AG09309 (cell line): ENCODE measurements around the gene MEX3A.
A peak's percentile ranks its signal among the peaks of the same experiment; 100 is the strongest.

Experiments used
- DNase-seq: peaks from one replicate; pipeline ENCODE4 v3.0.0-alpha.2; 2010; ENCODE audit warnings: low read depth
- H3K4me3 ChIP-seq: 2 replicates; pipeline ENCODE4 v1.5.1; 2011; ENCODE audit warnings: mild to moderate bottlenecking, low read depth, low read length, moderate library complexity; ENCODE audit not compliant: control insufficient read depth
- CTCF ChIP-seq: IDR thresholded peaks from 2 replicates; pipeline ENCODE4 v1.5.1; 2011; ENCODE audit warnings: mild to moderate bottlenecking, low read depth, low read length, inconsistent platforms; ENCODE audit not compliant: insufficient read depth, control insufficient read depth; ENCODE audit errors: missing control alignments

MEX3A gene

GRCh38 chr1:156064615-156065014, 17.6 kb downstream of the MEX3A start:
- H3K4me3 ChIP-seq, result no peak overlapping the region
- DNase-seq, result no peak
- TF ChIP-seq CTCF, result no peak

GRCh38 chr1:156063997-156064285, 18.3 kb downstream of the MEX3A start:
- no peak for DNase-seq
- no peak for TF ChIP-seq CTCF
- H3K4me3 ChIP-seq, result no peak overlapping the region

GRCh38 chr1:156062189-156062588, 20.1 kb downstream of the MEX3A start:
- no peak for TF ChIP-seq CTCF
- no peak overlapping the region for H3K4me3 ChIP-seq

GRCh38 chr1:156060937-156061636, 21.2 kb downstream of the MEX3A start, which contains the start of gene RAB25:
Gene RAB25 (plus strand): TSS chr1:156061160. CDS start chr1:156061401, 241 bp downstream.
- DNase-seq, result no peak
- TF ChIP-seq CTCF, result no peak
- H3K4me3 ChIP-seq, result no peak within 1 kb of the TSS

More at GRCh38 chr1:156062189-156062588, 20.1 kb downstream of the MEX3A start:
- no peak for DNase-seq

GRCh38 chr1:156056326-156056849, 25.9 kb downstream of the MEX3A start:
- no peak for DNase-seq
- TF ChIP-seq CTCF, result no peak
- H3K4me3 ChIP-seq, result no peak overlapping the region

GRCh38 chr1:156055281-156056048, 26.8 kb downstream of the MEX3A start:
- DNase-seq, result no peak
- H3K4me3 ChIP-seq, result peak overlapping the region; percentile 71
- no peak for TF ChIP-seq CTCF
